ENCODE data around the gene TEAD1.

DNA sequence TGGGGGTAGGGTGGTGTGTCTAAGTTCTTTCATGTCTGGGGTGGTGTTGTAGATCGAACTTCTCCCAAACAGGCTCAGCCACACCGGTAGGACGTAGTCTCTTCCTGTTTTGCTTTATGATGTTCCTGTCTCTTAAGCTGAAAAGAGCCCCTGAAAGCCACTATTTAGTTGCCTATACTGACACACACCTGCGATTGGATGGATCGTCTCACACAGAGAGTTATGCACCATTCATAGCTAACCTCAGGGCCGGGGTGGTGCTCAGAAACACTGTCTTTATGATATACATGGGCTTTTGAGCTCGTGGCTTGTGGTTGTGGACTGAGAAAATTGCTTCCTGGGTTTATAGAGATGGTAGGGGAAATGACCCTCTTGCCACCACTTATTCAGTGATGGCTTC lies 137.6 kb downstream of the TEAD1 start:
- TF ChIP-seq POLR2A (IDR thresholded peaks at IDR 0.05): no peak
- TF ChIP-seq EP300 (IDR thresholded peaks at IDR 0.05): no peak
- TF ChIP-seq, protein P1, sequence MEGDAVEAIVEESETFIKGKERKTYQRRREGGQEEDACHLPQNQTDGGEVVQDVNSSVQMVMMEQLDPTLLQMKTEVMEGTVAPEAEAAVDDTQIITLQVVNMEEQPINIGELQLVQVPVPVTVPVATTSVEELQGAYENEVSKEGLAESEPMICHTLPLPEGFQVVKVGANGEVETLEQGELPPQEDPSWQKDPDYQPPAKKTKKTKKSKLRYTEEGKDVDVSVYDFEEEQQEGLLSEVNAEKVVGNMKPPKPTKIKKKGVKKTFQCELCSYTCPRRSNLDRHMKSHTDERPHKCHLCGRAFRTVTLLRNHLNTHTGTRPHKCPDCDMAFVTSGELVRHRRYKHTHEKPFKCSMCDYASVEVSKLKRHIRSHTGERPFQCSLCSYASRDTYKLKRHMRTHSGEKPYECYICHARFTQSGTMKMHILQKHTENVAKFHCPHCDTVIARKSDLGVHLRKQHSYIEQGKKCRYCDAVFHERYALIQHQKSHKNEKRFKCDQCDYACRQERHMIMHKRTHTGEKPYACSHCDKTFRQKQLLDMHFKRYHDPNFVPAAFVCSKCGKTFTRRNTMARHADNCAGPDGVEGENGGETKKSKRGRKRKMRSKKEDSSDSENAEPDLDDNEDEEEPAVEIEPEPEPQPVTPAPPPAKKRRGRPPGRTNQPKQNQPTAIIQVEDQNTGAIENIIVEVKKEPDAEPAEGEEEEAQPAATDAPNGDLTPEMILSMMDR (IDR thresholded peaks at IDR 0.05): no peak
